GM19328 (cell line): ENCODE results near the gene GPD1.
"Not testable (repeated sequence)": the region's sequence is repeated elsewhere in the genome, so short reads cannot be mapped to it uniquely, and the experiment has no call there.

Experiments used
- ATAC-seq: cut with Tn5 transposase; IDR thresholded peaks from one replicate; pipeline ENCODE4 v1.9.1; 2021; ENCODE audit warnings: mild to moderate bottlenecking, moderate library complexity; ENCODE audit not compliant: unreplicated experiment

GPD1 gene

DNA sequence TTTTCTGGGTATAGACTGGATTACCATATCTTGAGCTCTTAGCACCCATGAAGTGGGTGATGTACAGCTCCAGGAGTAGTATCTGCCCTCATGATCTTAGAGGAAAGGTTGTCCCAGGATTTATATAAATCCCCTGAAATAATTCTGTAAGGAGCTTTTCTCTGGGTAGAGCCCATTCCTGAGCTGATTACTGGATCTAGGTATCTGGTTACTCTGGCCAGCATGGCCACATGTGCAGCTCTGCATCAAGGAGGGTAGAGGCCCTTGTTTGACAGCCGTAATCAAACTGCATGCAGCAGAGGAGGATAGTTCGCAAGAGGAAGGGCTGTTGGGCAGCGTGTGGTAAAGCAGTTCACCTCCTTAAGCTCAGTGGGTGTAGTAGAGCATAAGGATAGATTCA, 16.7 kb downstream of the GPD1 start:
- no peak for ATAC-seq

DNA sequence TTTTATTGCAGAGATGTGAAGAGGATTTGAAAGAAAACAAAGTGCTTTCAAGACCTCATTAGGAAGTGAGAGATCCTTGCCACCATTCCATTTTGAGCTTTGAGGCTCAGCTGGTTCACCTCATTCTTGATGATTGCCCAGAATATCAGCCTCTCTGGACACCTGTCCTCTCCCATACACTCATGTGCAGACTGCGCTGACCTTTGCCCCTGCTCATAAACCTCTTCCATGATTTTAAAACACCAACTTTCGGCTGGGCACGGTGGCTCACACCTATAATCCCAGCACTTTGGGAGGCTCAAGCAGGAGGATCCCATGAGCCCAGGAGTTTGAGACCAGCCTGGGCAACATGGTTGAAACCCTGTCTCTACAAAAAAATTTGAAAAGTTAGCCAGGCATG, 17.1 kb downstream of the GPD1 start:
- no peak for ATAC-seq

DNA sequence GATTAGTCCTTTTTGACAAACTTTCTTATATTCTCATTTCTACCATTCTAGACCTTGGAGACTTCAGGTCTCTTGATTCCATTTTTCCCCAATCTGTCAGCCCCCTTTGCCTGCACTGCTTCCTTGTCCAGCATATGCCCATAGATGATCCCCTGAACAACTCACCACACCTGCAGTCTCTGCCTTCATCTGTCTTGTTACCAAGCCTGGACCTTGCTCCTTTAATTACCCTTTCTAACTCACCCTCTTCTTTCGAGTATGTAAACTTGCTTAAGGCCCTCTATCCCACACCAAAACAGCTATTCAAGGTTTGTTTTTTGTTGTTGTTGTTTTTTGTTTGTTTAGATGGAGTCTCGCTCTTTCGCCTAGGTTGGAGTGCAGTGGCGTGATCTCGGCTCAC, 17.8 kb downstream of the GPD1 start:
- ATAC-seq: no peak

DNA sequence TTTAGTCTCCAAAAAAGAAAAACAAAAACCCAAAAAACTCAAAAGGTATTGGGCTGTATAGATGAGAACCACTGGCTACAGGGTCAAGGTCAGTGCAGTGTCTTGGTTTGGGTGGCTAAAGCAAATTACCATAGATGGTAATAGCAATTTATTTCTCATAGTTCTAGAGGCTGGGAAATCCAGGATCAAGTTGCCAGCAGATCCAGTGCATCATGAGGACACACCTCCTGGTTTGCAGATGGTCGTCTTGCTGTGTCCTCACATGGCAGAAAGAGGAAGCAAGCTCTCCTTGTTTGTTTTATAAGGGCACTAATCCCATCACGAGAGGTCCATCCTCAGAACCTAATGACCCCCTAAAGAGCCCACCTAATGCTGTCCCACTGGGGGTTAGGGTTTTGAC, 19.4 kb downstream of the GPD1 start:
- no peak for ATAC-seq

DNA sequence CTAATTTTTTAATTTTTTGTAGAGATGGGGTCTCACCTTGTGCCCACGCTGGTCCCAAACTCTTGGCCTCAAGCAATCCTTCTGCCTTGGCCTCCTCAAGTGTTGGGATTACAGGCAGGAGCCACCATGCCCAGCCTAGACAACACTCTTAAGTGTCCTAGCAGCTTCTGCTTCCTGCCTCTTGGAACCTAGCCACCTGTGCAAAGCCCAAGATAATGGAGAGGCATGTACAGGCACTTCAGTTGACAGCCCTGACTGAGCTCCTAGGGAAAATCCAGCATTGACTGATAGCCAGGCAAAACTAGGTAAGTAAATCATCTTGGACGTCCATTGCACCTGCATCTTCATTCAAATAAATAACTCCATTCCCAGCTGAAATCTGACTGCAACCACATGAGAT, 23.7 kb downstream of the GPD1 start:
- ATAC-seq: no peak

DNA sequence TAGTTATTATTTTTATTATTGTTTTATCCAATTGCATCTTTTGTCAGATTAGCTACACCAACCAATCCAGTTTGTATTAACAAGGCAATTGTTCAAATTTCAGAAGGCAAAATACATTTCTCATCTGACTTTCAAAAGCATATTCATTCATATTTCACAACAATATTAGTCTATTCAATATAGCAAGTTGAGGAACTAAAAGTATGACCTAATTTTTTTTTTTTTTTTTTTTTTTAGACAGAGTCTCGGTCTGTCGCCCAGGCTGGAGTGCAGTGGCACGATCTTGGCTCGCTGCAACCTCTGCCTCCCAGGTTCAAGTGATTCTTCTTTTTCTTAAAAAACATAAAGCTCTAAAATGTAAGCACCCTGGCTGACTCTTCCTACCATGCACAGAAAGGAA, 25.5 kb downstream of the GPD1 start:
- ATAC-seq: no peak

DNA sequence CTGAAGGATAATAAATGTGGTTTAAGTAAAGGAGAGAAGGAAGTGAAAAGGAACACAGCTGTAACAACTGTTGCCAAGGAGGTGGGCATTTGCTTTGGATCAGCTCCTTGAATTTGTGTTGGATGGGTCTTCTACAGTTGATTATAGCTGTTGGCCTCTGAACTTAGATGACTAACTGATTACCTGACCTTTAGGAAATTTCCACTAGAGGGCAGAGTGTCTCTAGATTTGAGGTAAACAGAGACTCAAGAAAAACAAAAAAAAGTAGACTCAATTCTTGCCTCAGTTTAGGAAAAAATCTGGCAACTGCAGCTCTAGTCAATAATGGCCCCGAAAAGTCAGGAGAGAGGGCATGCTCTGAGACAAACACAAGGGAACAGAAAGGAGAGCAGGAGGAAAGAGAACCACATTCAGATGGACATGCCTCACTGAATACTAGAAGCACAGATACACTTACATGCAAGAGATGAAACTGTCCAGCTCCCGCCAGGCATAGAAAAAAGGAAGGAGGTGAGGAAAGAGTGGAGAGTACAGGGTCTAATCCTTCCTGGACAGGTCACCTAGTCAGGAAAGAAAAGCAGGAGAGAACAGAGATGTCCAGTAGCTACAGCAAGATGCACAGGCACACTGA, 28.8 kb downstream of the GPD1 start:
- ATAC-seq: no peak

DNA sequence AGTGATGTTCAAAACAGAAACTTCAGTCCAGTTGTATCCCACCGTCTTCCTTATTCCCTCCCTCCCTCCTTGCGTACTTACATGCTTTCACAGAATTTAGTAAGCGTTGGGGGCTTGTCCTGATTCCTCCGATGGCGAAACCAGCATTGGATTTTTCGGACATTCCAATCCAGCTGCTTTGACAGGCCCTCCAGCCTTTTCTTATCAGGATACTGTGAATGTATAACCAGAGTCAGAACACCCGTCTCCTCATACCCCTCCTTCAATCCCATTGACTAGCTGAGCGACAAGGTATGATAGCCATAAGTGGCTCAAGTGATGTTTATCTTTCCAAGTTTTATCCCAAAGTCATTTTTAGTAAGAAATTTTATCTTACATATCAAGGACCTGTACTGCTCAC, 39.2 kb downstream of the GPD1 start:
- no peak for ATAC-seq

DNA sequence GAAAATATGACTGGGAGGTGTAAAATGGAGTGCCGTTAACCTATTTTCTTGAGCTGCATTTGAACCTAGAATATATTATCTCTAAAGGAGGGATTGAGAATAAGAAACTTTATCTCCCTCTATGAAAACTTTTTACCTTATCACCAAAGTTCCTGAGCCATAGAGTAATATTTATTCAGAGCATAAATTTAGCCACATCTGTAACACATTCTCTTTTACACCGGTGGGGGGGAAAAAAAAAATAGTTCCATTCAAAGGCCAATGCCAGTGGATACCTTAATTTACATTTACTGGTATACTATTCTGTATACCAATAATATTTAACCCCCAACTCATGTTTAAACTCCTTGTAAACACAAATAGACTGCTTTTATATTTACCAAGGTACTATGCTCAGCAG, 41.6 kb downstream of the GPD1 start:
- ATAC-seq: no peak

DNA sequence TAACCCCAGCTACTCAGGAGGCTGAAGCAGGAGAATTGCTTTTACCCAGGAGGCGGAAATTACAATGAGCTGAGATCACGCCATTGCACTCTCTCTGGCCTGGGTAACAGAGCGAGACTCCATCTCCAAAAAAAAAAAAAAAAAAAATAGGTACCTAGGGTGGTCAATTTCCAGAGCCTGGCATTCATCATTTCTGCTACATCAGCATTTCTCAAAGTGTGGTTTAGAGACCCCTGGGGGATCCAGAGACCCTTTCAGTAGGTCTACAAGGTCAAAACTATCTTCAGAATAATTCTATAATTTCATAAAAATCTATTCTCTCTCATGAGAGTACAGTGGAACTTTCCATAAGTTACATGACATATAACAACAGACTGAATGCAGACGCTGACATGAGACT, 43.5 kb downstream of the GPD1 start:
- ATAC-seq: no peak

DNA sequence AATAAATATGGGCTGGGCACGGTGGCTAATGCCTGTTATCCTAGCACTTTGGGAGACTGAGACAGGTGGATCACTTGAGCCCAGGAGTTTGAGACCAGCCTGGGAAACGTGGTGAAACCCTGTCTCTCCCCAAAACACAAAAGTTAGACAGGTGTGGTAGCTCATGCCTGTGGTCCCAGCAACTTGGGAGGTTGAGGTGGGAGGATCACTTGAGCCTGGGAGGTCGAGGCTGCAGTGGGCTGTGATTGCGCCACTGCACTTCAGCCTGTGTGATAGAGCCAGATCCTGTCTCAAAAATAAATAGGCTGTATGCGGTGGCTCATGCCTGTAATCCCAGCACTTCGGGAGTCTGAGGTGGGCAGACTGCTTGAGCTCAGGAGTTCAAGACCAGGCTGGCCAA, 44.2 kb downstream of the GPD1 start:
- ATAC-seq: not testable (repeated sequence)

DNA sequence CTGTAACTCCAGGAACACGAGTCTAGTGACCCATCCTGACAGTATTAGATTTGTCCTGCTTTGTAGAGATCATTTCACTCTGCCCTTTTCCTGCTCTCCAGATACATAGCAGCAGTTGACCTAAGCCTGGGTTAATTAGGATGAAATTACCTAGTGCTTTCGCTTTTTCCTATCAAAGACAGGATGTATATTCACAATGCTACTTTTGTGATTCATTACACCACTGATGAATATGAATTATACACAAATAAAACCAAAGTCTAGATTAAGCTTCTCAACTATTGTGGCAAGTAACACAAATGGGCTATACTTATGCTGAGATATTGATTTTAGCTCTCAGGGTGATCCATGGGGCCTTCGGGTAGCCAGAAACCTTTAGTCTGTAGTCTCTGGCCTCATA, 45.5 kb downstream of the GPD1 start:
- ATAC-seq: no peak

DNA sequence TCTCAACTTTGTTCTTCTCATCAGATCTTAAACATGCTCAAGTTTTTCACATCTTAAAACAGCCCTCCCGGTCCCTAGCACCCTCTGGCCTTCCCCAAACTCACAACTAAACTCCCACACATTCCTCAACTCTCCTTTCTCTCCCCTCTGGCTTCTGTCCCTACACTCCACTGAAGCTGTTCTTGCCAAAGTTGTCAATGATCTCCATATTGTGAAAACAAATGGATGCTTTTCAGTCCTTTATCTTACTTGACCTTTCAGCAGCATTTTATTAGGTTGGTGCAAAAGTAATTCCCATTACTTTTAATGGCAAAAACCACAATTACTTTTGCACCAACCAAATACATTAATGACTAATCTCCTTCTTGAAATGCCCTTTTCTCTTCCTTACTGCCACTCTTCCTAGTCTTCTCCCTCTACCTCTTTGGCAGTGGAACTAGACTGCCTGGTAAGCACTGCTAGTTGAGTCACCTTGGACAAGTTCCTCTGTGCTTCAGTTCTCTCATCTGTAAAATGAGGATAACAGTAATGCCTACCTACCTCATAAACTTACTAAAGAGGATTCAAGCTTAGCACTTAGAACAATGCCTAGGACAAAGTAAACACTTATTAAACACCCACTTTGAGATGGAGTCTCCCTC, 47.4 kb downstream of the GPD1 start:
- ATAC-seq: no peak

DNA sequence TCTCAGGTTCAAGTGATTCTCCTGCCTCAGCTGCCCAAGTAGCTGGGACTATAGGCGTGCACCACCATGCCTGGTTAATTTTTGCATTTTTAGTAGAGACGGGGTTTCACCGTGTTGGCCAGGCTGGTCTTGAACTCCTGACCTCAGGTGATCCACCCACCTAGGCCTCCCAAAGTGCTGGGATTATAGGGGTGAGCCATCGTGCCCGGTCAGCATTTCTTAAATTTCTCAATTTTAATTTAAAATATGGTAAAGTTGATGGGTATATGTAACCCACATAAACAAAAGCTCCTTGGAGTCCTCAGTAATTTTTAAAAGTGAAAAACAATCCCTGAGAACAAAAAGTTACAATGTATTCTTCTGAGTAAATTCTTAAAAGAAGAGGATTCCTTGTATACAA, 51.1 kb downstream of the GPD1 start:
- ATAC-seq: not testable (repeated sequence)

DNA sequence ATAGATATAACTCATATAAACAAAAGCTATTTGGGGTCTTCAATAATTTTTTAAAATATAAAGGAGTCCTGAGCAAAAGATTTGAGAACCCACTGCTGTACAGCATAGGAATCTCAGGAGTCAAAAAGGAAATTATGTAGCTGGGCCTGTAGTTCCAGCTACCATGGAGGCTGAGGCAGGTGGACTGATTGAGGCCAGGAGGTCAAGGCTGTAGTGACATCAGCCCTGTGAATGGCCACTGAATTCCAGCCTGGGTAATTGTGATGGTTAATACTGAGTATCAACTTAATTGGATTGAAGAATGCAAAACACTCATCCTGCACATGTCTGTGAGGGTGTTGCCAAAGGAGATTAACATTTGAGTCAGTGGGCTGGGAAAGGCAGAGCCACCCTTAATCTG, 52.8 kb downstream of the GPD1 start:
- ATAC-seq: no peak

DNA sequence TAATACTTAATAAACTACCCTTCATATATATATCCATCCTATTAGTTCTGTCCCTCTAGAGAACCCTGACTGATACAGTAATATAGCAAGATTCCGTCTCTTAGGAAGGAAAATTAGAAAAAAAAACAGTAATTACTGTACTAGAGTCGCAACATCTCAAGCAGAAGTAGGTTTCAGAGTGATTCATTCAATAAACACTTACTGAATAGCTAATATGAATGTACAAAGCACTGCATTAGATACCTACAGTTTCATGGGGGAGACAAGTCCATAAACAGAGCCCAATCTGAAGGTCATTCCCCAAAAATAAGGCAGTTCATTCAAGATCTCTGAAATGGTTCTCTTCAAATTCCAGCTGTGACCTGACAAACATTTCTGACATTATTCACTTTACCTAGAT, 53.5 kb downstream of the GPD1 start:
- ATAC-seq: no peak

DNA sequence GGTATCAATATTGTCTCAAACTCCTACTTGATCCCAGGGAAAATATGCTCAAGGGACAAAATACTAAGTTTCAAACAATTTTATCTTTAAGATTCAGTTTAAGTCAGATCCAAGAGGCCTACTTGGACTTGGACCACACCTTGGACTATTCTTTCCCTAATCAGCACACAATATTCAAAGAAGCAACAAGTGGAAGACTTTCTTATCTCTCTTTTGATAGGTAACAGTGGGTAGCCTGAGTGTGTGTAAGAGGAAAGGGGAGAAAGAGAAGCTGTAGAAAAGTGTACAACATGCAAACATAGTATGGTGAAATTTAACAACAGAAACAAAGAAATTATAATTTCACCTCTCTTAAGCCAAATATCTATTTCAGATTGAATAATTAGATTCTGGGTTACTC, 56.8 kb downstream of the GPD1 start:
- no peak for ATAC-seq
